Gastrocnemius medialis (tissue), 4 donors: ENCODE measurements around the gene C12orf43.

Source experiments
- CTCF ChIP-seq, 5 experiments: fragments of 450-650 bp in 3 of 5; fragments of 200-600 bp in 2 of 5; sonication (generic) in 2 of 5; IDR thresholded peaks in 4 of 5; conservative IDR thresholded peaks in 1 of 5; 1 replicate in 4 of 5; 2 replicates in 1 of 5; pipeline ENCODE4 v1.5.1; 2016 to 2019; ENCODE audit warnings: antibody characterized with exemption in 5 of 5, mild to moderate bottlenecking in 3 of 5, moderate library complexity in 3 of 5
- POLR2A ChIP-seq, 2 donors: fragments of 450-650 bp; IDR thresholded peaks; one replicate each; pipeline ENCODE4 v1.6.1; 2017; ENCODE audit warnings: antibody characterized with exemption in 2 of 2, mild to moderate bottlenecking in 2 of 2, moderate library complexity in 2 of 2

- TF ChIP-seq CTCF (IDR thresholded peaks at IDR 0.05 in 4 of 5, conservative IDR thresholded peaks at IDR 0.05 in 1 of 5) (no peak), POLR2A (IDR thresholded peaks at IDR 0.05) (no peak)
These were observed 61.1 kb downstream of the C12orf43 start for GRCh38 chr12:120955232-120955631.
